Caco-2 (cell line): ENCODE measurements around the gene PAFAH1B1. TPM values are rescaled to one million over a fixed set of nuclear protein-coding genes. Genes with fewer than 3 reads are reported as not detected.
A peak's percentile ranks its signal among the peaks of the same experiment; 100 is the strongest.

Source experiments
- BruUV-seq: library from RNA; stranded (reverse); fragments of 400-500 nt; replicated peaks from 2 replicates; lab custom pipeline; 2021; lab: Mats Ljungman, UMichigan
- CTCF ChIA-PET: fragments of 300-600 bp; sonication (Branson Sonifier 250); formaldehyde crosslinking; loops from one replicate; lab custom pipeline; 2022; ENCODE audit warnings: antibody characterized with exemption; lab: Charles Lee
- POLR2A ChIA-PET: fragments of 300-600 bp; sonication (Branson Sonifier 250); formaldehyde crosslinking; loops from one replicate; lab custom pipeline; 2022; ENCODE audit warnings: antibody characterized with exemption; lab: Charles Lee
- DNase-seq, 2 experiments: peaks; one replicate each; pipeline versions ENCODE4 v3.0.0 to v3.0.0-alpha.2; 2020 to 2022
- H3K27me3 ChIP-seq: replicated peaks from 2 replicates; pipeline ENCODE4 v1.6.0; 2011; ENCODE audit warnings: low read length; ENCODE audit not compliant: control insufficient read depth, insufficient read depth
- H3K36me3 ChIP-seq: 2 replicates; pipeline ENCODE4 v1.5.1; 2011; ENCODE audit warnings: low read length; ENCODE audit not compliant: control insufficient read depth, insufficient read depth
- H3K4me1 ChIP-seq: fragments of 250-450 bp; sonication (Bioruptor Pico); 2 replicates; pipeline ENCODE4 v1.5.1; 2020; ENCODE audit warnings: mild to moderate bottlenecking
- H3K4me3 ChIP-seq: 2 replicates; pipeline ENCODE4 v1.5.1; 2011; ENCODE audit warnings: low read depth, mild to moderate bottlenecking, control low read depth, low read length
- H3K9me3 ChIP-seq: fragments of 250-450 bp; sonication (Bioruptor Pico); 2 replicates; pipeline ENCODE4 v1.5.1; 2020; ENCODE audit warnings: mild to moderate bottlenecking, moderate library complexity
- H3K27ac Mint-ChIP-seq: one replicate; pipeline ENCODE4 v1.8.0; 2022; ENCODE audit warnings: mixed read lengths; ENCODE audit not compliant: unreplicated experiment
- H3K27me3 Mint-ChIP-seq: one replicate; pipeline ENCODE4 v1.8.0; 2022; ENCODE audit warnings: mixed read lengths; ENCODE audit not compliant: insufficient read depth, unreplicated experiment
- H3K36me3 Mint-ChIP-seq: one replicate; pipeline ENCODE4 v1.8.0; 2022; ENCODE audit warnings: mild to moderate bottlenecking, mixed read lengths; ENCODE audit not compliant: insufficient read depth, unreplicated experiment
- H3K4me1 Mint-ChIP-seq: one replicate; pipeline ENCODE4 v1.8.0; 2022; ENCODE audit warnings: low read depth, mixed read lengths; ENCODE audit not compliant: unreplicated experiment
- H3K4me3 Mint-ChIP-seq: one replicate; pipeline ENCODE4 v1.8.0; 2022; ENCODE audit warnings: mild to moderate bottlenecking, moderate library complexity, mixed read lengths; ENCODE audit not compliant: unreplicated experiment
- H3K9me3 Mint-ChIP-seq: one replicate; pipeline ENCODE4 v1.8.0; 2022; ENCODE audit warnings: mixed read lengths; ENCODE audit not compliant: unreplicated experiment
- CTCF ChIP-seq, 2 experiments: fragments of 200-600 bp in 1 of 2; IDR thresholded peaks; 1 replicate in 1 of 2; 2 replicates in 1 of 2; pipeline versions ENCODE4 v1.5.1 to v1.8.0; 2011 to 2022; ENCODE audit warnings: antibody characterized with exemption in 1 of 2, control low read depth in 1 of 2, inconsistent platforms in 1 of 2, low read depth in 1 of 2, low read length in 1 of 2, mild to moderate bottlenecking in 1 of 2, moderate library complexity in 1 of 2; ENCODE audit not compliant: insufficient read depth in 1 of 2, severe bottlenecking in 1 of 2, unreplicated experiment in 1 of 2
- intact Hi-C: fragments of 100-400 bp; cut with micrococcal nuclease; formaldehyde crosslinking; loops from one replicate; pipeline ENCODE4 v1.10.0; 2022; ENCODE audit not compliant: unreplicated experiment
- total RNA-seq: library from RNA; stranded (reverse); gene quantifications from 2 replicates; pipeline ENCODE4 v1.2.3, GENCODE V29; 2022

PAFAH1B1 gene
- total RNA-seq, 1 experiment from 2014 or later = 141 TPM

- Mint-ChIP-seq H3K4me1 (no peaks in the 10 kb centered on the region), H3K9me3 (no peaks in the 10 kb centered on the region), H3K27ac (no peak overlapping the region), H3K36me3 (peaks cover 82% of the 10 kb centered on the region), H3K27me3 (no peaks in the 10 kb centered on the region), H3K4me3 (no peak overlapping the region)
- no peaks in the 10 kb centered on the region for H3K27me3 ChIP-seq
- ChIA-PET POLR2A (no interaction called here), CTCF (no interaction called here)
- no peaks in the 10 kb centered on the region for H3K4me1 ChIP-seq
- intact Hi-C loops = no loop called here
- H3K4me3 ChIP-seq = no peak overlapping the region
- H3K36me3 ChIP-seq = peaks cover 6% of the 10 kb centered on the region
- TF ChIP-seq CTCF (IDR thresholded peaks at IDR 0.05; ENCODE audit: insufficient read depth in 1 of 2, low read depth in 1 of 2, low read length in 1 of 2, severe bottlenecking in 1 of 2, unreplicated experiment in 1 of 2) = no peak
- no peaks in the 10 kb centered on the region for H3K9me3 ChIP-seq
- peak in 1 of 2 experiments; percentile 34 for DNase-seq
- BruUV-seq = no TSS peak
Measured at GRCh38 chr17:2694381-2695242, 101.2 kb downstream of the PAFAH1B1 start.

GRCh38 chr17:2695243-2695960 lies 101.9 kb downstream of the PAFAH1B1 start:
- Histone ChIP-seq H3K27me3 (no peaks in the 10 kb centered on the region), H3K4me1 (no peaks in the 10 kb centered on the region), H3K4me3 (no peak overlapping the region), H3K36me3 (peaks cover 6% of the 10 kb centered on the region), H3K9me3 (no peaks in the 10 kb centered on the region)
- Mint-ChIP-seq H3K4me1 (no peaks in the 10 kb centered on the region), H3K27ac (no peak overlapping the region), H3K9me3 (no peaks in the 10 kb centered on the region), H3K36me3 (peaks cover 82% of the 10 kb centered on the region), H3K4me3 (no peak overlapping the region), H3K27me3 (no peaks in the 10 kb centered on the region)
- POLR2A ChIA-PET = no interaction called here
- peak in 1 of 2 experiments; percentile 27 for DNase-seq
- CTCF ChIA-PET = no interaction called here
- intact Hi-C loops = no loop called here
- BruUV-seq = no TSS peak
- TF ChIP-seq CTCF (IDR thresholded peaks at IDR 0.05; ENCODE audit: insufficient read depth in 1 of 2, low read depth in 1 of 2, low read length in 1 of 2, severe bottlenecking in 1 of 2, unreplicated experiment in 1 of 2) = no peak

- H3K4me3 ChIP-seq = no peak overlapping the region
- H3K4me1 ChIP-seq = no peaks in the 10 kb centered on the region
- H3K27ac Mint-ChIP-seq = no peak overlapping the region
- ChIA-PET POLR2A (no interaction called here), CTCF (no interaction called here)
- no TSS peak for BruUV-seq
- peaks cover 6% of the 10 kb centered on the region for H3K36me3 ChIP-seq
- peaks cover 82% of the 10 kb centered on the region for H3K36me3 Mint-ChIP-seq
- no peaks in the 10 kb centered on the region for H3K27me3 Mint-ChIP-seq
- DNase-seq = peak in 1 of 2 experiments; percentile 35
- TF ChIP-seq CTCF (IDR thresholded peaks at IDR 0.05; ENCODE audit: insufficient read depth in 1 of 2, low read depth in 1 of 2, low read length in 1 of 2, severe bottlenecking in 1 of 2, unreplicated experiment in 1 of 2) = no peak
- intact Hi-C loops = no loop called here
- no peaks in the 10 kb centered on the region for H3K9me3 ChIP-seq
- H3K4me1 Mint-ChIP-seq = no peaks in the 10 kb centered on the region
- no peaks in the 10 kb centered on the region for H3K9me3 Mint-ChIP-seq
- H3K27me3 ChIP-seq = no peaks in the 10 kb centered on the region
- no peak overlapping the region for H3K4me3 Mint-ChIP-seq
Measured at GRCh38 chr17:2695961-2696760, 102.7 kb downstream of the PAFAH1B1 start.
